Calu3 (cell line): ENCODE measurements around the gene ARIH2. TPM values are rescaled to one million over a fixed set of nuclear protein-coding genes. Genes with fewer than 3 reads are reported as not detected.

Experiments
- BruUV-seq: library from RNA; stranded (reverse); fragments of 400-500 nt; replicated peaks from 2 replicates; lab custom pipeline; 2021; lab: Mats Ljungman, UMichigan
- CTCF ChIA-PET: fragments of 300-600 bp; sonication (Branson Sonifier 250); formaldehyde crosslinking; loops from one replicate; lab custom pipeline; 2022; ENCODE audit warnings: antibody characterized with exemption; lab: Charles Lee
- DNase-seq: peaks from one replicate; pipeline ENCODE4 v3.0.0; 2022
- H3K27ac Mint-ChIP-seq: one replicate; pipeline ENCODE4 v1.8.0; 2022; ENCODE audit warnings: mixed read lengths; ENCODE audit not compliant: unreplicated experiment
- H3K27me3 Mint-ChIP-seq: one replicate; pipeline ENCODE4 v1.8.0; 2022; ENCODE audit warnings: mixed read lengths; ENCODE audit not compliant: unreplicated experiment
- H3K36me3 Mint-ChIP-seq: one replicate; pipeline ENCODE4 v1.8.0; 2022; ENCODE audit warnings: mild to moderate bottlenecking, moderate library complexity, mixed read lengths; ENCODE audit not compliant: insufficient read depth, unreplicated experiment
- H3K4me1 Mint-ChIP-seq: one replicate; pipeline ENCODE4 v1.8.0; 2022; ENCODE audit warnings: mild to moderate bottlenecking, low read depth, mixed read lengths; ENCODE audit not compliant: unreplicated experiment
- H3K4me3 Mint-ChIP-seq: one replicate; pipeline ENCODE4 v1.8.0; 2022; ENCODE audit warnings: mild to moderate bottlenecking, low read depth, moderate library complexity, mixed read lengths; ENCODE audit not compliant: unreplicated experiment
- H3K9me3 Mint-ChIP-seq: one replicate; pipeline ENCODE4 v1.8.0; 2022; ENCODE audit warnings: low read depth, mixed read lengths; ENCODE audit not compliant: unreplicated experiment
- intact Hi-C: fragments of 100-400 bp; cut with micrococcal nuclease; formaldehyde crosslinking; loops from one replicate; pipeline ENCODE4 v1.10.0; 2022; ENCODE audit not compliant: unreplicated experiment
- total RNA-seq: library from RNA; stranded (reverse); gene quantifications from 2 replicates; pipeline ENCODE4 v1.2.3, GENCODE V29; 2022
- TF ChIP-seq, protein P1 (sequence below): fragments of 200-600 bp; IDR thresholded peaks from one replicate; pipeline ENCODE4 v1.8.0; 2022; ENCODE audit warnings: antibody characterized with exemption; ENCODE audit not compliant: unreplicated experiment

The ARIH2 gene
- total RNA-seq, 1 experiment from 2014 or later: 109 TPM

- H3K27ac Mint-ChIP-seq: peak overlapping the region; percentile 29
- H3K4me1 Mint-ChIP-seq: peaks cover 28% of the 10 kb centered on the region
- peaks cover 97% of the 10 kb centered on the region for H3K36me3 Mint-ChIP-seq
These were observed 106.6 kb downstream of the ARIH2 start for GRCh38 chr3:49025005-49025792.

GRCh38 chr3:49025793-49026520 lies 107.3 kb downstream of the ARIH2 start:
- intact Hi-C loops: no loop called here
- BruUV-seq: no TSS peak
- DNase-seq: no peak
- Mint-ChIP-seq H3K27me3 (no peaks in the 10 kb centered on the region), H3K36me3 (peaks cover 97% of the 10 kb centered on the region), H3K4me1 (peaks cover 28% of the 10 kb centered on the region), H3K4me3 (no peak overlapping the region), H3K9me3 (no peaks in the 10 kb centered on the region), H3K27ac (peak overlapping the region; percentile 29)
- TF ChIP-seq, protein P1, sequence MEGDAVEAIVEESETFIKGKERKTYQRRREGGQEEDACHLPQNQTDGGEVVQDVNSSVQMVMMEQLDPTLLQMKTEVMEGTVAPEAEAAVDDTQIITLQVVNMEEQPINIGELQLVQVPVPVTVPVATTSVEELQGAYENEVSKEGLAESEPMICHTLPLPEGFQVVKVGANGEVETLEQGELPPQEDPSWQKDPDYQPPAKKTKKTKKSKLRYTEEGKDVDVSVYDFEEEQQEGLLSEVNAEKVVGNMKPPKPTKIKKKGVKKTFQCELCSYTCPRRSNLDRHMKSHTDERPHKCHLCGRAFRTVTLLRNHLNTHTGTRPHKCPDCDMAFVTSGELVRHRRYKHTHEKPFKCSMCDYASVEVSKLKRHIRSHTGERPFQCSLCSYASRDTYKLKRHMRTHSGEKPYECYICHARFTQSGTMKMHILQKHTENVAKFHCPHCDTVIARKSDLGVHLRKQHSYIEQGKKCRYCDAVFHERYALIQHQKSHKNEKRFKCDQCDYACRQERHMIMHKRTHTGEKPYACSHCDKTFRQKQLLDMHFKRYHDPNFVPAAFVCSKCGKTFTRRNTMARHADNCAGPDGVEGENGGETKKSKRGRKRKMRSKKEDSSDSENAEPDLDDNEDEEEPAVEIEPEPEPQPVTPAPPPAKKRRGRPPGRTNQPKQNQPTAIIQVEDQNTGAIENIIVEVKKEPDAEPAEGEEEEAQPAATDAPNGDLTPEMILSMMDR: no peak
- CTCF ChIA-PET: interaction anchor here (0.6 kb wide), 1 partner anchor 419 kb away, joined by 3 read pairs; no protein-coding TSS in a partner anchor

More at GRCh38 chr3:49025005-49025792, 106.6 kb downstream of the ARIH2 start:
- Mint-ChIP-seq H3K27me3 (no peaks in the 10 kb centered on the region), H3K9me3 (no peaks in the 10 kb centered on the region), H3K4me3 (no peak overlapping the region)
- intact Hi-C loops: no loop called here
- DNase-seq: no peak
- CTCF ChIA-PET: interaction anchor here (0.6 kb wide), 1 partner anchor 420 kb away, joined by 3 read pairs; no protein-coding TSS in a partner anchor
- TF ChIP-seq, protein P1: no peak
- BruUV-seq: no TSS peak

GRCh38 chr3:49026536-49026935 lies 107.9 kb downstream of the ARIH2 start:
- peaks cover 95% of the 10 kb centered on the region for H3K36me3 Mint-ChIP-seq
- peaks cover 28% of the 10 kb centered on the region for H3K4me1 Mint-ChIP-seq
- H3K4me3 Mint-ChIP-seq: no peak overlapping the region
- CTCF ChIA-PET: no interaction called here
- H3K27ac Mint-ChIP-seq: no peak overlapping the region
- intact Hi-C loops: no loop called here
- H3K27me3 Mint-ChIP-seq: no peaks in the 10 kb centered on the region
- TF ChIP-seq, protein P1: no peak
- no peak for DNase-seq
- no TSS peak for BruUV-seq
- H3K9me3 Mint-ChIP-seq: no peaks in the 10 kb centered on the region

GRCh38 chr3:49027634-49028033 lies 109.0 kb downstream of the ARIH2 start:
- BruUV-seq: no TSS peak
- Mint-ChIP-seq H3K4me3 (peak overlapping the region; percentile 99), H3K27ac (peak overlapping the region; percentile 99), H3K36me3 (peaks cover 84% of the 10 kb centered on the region), H3K4me1 (peaks cover 28% of the 10 kb centered on the region), H3K27me3 (no peaks in the 10 kb centered on the region), H3K9me3 (no peaks in the 10 kb centered on the region)
- CTCF ChIA-PET: no interaction called here
- TF ChIP-seq, protein P1: no peak
- DNase-seq: no peak
- intact Hi-C loops: no loop called here
